PC-3 (cell line): ENCODE data around the gene TBC1D13. TPM values are rescaled to one million over a fixed set of nuclear protein-coding genes. Genes with fewer than 3 reads are reported as not detected.
"Not testable (repeated sequence)": the region's sequence is repeated elsewhere in the genome, so short reads cannot be mapped to it uniquely, and the experiment has no call there.

Experiments
- ATAC-seq: fragments of 200-7000 bp; cut with Tn5 transposase; 2 replicates; pipeline ENCODE4 v1.9.1; 2020; ENCODE audit warnings: mild to moderate bottlenecking, moderate library complexity
- BruUV-seq: library from RNA; stranded (reverse); fragments of 400-500 nt; replicated peaks from 2 replicates; lab custom pipeline; 2021; lab: Mats Ljungman, UMichigan
- CTCF ChIA-PET: fragments of 300-600 bp; sonication (Branson Sonifier 250); formaldehyde crosslinking; loops from one replicate; lab custom pipeline; 2022; ENCODE audit warnings: antibody characterized with exemption; lab: Charles Lee
- POLR2A ChIA-PET: fragments of 300-600 bp; sonication (Branson Sonifier 250); formaldehyde crosslinking; loops from one replicate; lab custom pipeline; 2022; ENCODE audit warnings: antibody characterized with exemption; ENCODE audit not compliant: unreplicated experiment; lab: Charles Lee
- DNase-seq: peaks from one replicate; pipeline ENCODE4 v3.0.0-alpha.2; 2015
- H2AFZ ChIP-seq: fragments of 300-600 bp; sonication (generic); 2 replicates; pipeline ENCODE4 v1.6.0; 2016; ENCODE audit warnings: antibody characterized with exemption, low read length
- H3F3A ChIP-seq: fragments of 300-600 bp; sonication (generic); one replicate; pipeline ENCODE4 v1.6.0; 2017; ENCODE audit warnings: antibody characterized with exemption, low read length, control low read depth, mild to moderate bottlenecking; ENCODE audit not compliant: unreplicated experiment
- H3K27ac ChIP-seq: fragments of 300-600 bp; sonication (generic); 2 replicates; pipeline ENCODE4 v1.5.1; 2016; ENCODE audit warnings: mild to moderate bottlenecking, low read length
- H3K27me3 ChIP-seq: fragments of 300-600 bp; sonication (generic); 2 replicates; pipeline ENCODE4 v1.6.1; 2016; ENCODE audit warnings: low read length, mixed read lengths
- H3K36me3 ChIP-seq: fragments of 300-600 bp; sonication (generic); 2 replicates; pipeline ENCODE4 v1.6.1; 2016; ENCODE audit warnings: low read depth, mixed run types, low read length, mixed read lengths
- H3K4me1 ChIP-seq: fragments of 300-600 bp; sonication (generic); 2 replicates; pipeline ENCODE4 v1.5.1; 2016; ENCODE audit warnings: low read length; ENCODE audit not compliant: insufficient read depth
- H3K4me2 ChIP-seq: fragments of 300-600 bp; sonication (generic); 2 replicates; pipeline ENCODE4 v1.6.0; 2016; ENCODE audit warnings: low read length
- H3K4me3 ChIP-seq: fragments of 300-600 bp; sonication (generic); 2 replicates; pipeline ENCODE4 v1.5.1; 2016; ENCODE audit warnings: mild to moderate bottlenecking, low read length, mixed read lengths
- H3K79me2 ChIP-seq: fragments of 300-600 bp; sonication (generic); 2 replicates; pipeline ENCODE4 v1.6.1; 2017; ENCODE audit warnings: low read length, mixed read lengths
- H3K9ac ChIP-seq: fragments of 300-600 bp; sonication (generic); 2 replicates; pipeline ENCODE4 v1.6.0; 2016; ENCODE audit warnings: mild to moderate bottlenecking, low read length
- H3K9me2 ChIP-seq: fragments of 300-600 bp; sonication (generic); replicated peaks from 2 replicates; pipeline ENCODE4 v1.6.1; 2016; ENCODE audit warnings: mixed run types, low read length, mixed read lengths
- H3K9me3 ChIP-seq: fragments of 300-600 bp; sonication (generic); 2 replicates; pipeline ENCODE4 v1.6.1; 2016; ENCODE audit warnings: low read length, mixed read lengths
- H4K20me1 ChIP-seq: fragments of 300-600 bp; sonication (generic); 2 replicates; pipeline ENCODE4 v1.6.1; 2016; ENCODE audit warnings: low read length, mixed read lengths
- CTCF ChIP-seq: fragments of 300-600 bp; sonication (generic); conservative IDR thresholded peaks from 2 replicates; pipeline ENCODE4 v1.5.1; 2017; ENCODE audit warnings: antibody characterized with exemption, low read depth, mild to moderate bottlenecking, low read length
- EZH2 ChIP-seq: fragments of 300-600 bp; sonication (generic); IDR thresholded peaks from one replicate; pipeline ENCODE4 v1.6.1; 2017; ENCODE audit warnings: antibody characterized with exemption, mild to moderate bottlenecking, low read length; ENCODE audit not compliant: unreplicated experiment
- EZH2phosphoT487 ChIP-seq: fragments of 300-600 bp; sonication (generic); IDR thresholded peaks from 2 replicates; pipeline ENCODE4 v1.6.1; 2018; ENCODE audit warnings: mild to moderate bottlenecking, antibody characterized with exemption, low read length, borderline replicate concordance
- intact Hi-C: fragments of 100-400 bp; cut with micrococcal nuclease; formaldehyde crosslinking; loops from 2 replicates; pipeline ENCODE4 v1.9.0; 2023
- total RNA-seq: library from RNA; depleted of rRNA; stranded (reverse); fragments of >200 nt; gene quantifications from 2 replicates; pipeline ENCODE4 v1.2.3, GENCODE V29; 2014

TBC1D13 gene
- total RNA-seq, 1 experiment from 2014 or later: 15.0 TPM

DNA sequence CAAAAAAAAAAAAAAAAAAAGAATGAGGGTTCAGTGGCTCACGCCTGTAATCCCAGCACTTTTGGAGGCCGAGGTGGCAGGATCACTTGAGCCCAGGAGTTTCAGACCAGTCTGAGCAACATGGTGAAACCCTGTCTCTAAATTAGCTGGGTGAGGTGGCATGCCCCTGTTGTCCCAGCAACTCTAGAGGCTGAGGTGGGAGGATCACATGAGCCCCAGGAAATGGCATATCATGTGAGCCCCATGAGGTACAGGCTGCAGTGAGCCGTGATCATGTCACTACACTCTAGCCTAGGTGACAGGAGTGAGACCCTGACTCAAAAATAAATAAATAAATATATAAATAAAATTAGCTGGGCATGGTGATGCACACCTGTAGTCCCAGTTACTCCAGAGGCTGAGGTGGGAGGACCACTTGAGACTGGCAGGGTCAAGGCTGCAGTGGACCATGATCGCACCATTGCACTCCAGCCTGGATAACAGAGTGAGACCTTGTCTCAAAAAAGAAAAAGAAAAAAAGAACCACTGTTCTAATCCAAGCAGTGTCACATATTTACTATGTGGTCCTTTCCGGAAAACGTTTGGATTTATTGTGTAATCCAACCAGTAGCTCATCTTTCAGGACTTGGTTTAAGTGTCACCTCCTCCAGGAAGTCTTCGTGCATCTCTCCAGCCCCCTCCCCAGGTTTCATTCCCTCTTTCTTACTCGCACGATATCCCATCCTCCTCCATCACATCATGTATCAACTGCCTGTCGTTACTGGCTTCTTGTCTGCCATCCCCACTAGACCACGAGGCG is 54.8 kb downstream of the TBC1D13 start:
- Histone ChIP-seq H4K20me1 (no peaks in the 10 kb centered on the region), H3K9ac (no peak overlapping the region), H3K4me1 (no peaks in the 10 kb centered on the region), H3K79me2 (no peaks in the 10 kb centered on the region), H2AFZ (no peak overlapping the region), H3K27ac (no peak overlapping the region), H3K9me3 (no peaks in the 10 kb centered on the region), H3K4me3 (no peak overlapping the region), H3K27me3 (no peaks in the 10 kb centered on the region), H3F3A (no peaks in the 10 kb centered on the region), H3K36me3 (no peaks in the 10 kb centered on the region), H3K4me2 (no peak overlapping the region), H3K9me2 (no peaks in the 10 kb centered on the region)
- TF ChIP-seq EZH2phosphoT487 (no peak), CTCF (no peak), EZH2 (no peak)
- intact Hi-C loops: no loop called here
- CTCF ChIA-PET: interaction anchor here (0.6 kb wide), 1 partner anchor 196 kb away, joined by 3 read pairs; no protein-coding TSS in a partner anchor
- no peak for ATAC-seq
- no TSS peak for BruUV-seq
- POLR2A ChIA-PET: no interaction called here
- no peak for DNase-seq

GRCh38 chr9:128843171-128843570 is 56.1 kb downstream of the TBC1D13 start:
- H3K4me3 ChIP-seq, H4K20me1 ChIP-seq, CTCF ChIA-PET, H3K4me1 ChIP-seq, H3K79me2 ChIP-seq, H3K9me3 ChIP-seq, H3K9ac ChIP-seq, H3K36me3 ChIP-seq, DNase-seq, H3K27me3 ChIP-seq, BruUV-seq, H2AFZ ChIP-seq, H3K4me2 ChIP-seq, H3F3A ChIP-seq, intact Hi-C loops, ATAC-seq, POLR2A ChIA-PET, H3K27ac ChIP-seq, H3K9me2 ChIP-seq: not testable (repeated sequence)

- no peak for DNase-seq
Measured at GRCh38 chr9:128845186-128845931, 58.3 kb downstream of the TBC1D13 start.

More at GRCh38 chr9:128845186-128845931, 58.3 kb downstream of the TBC1D13 start:
- Histone ChIP-seq H3K9me3 (no peaks in the 10 kb centered on the region), H3F3A (no peaks in the 10 kb centered on the region), H3K36me3 (no peaks in the 10 kb centered on the region), H3K9me2 (no peaks in the 10 kb centered on the region), H4K20me1 (no peaks in the 10 kb centered on the region), H3K27ac (0 out of 2 replicates have a peak overlapping the region, but pooled peaks have one; percentile 3), H3K27me3 (no peaks in the 10 kb centered on the region), H3K4me2 (no peak overlapping the region), H3K4me3 (no peak overlapping the region), H2AFZ (no peak overlapping the region), H3K79me2 (no peaks in the 10 kb centered on the region), H3K4me1 (no peaks in the 10 kb centered on the region), H3K9ac (no peak overlapping the region)
- ATAC-seq: no peak
- ChIA-PET POLR2A (no interaction called here), CTCF (interaction anchor here (0.5 kb wide), 1 partner anchor 10 kb away, joined by 3 read pairs; no protein-coding TSS in a partner anchor)
- TF ChIP-seq EZH2 (no peak), CTCF (no peak), EZH2phosphoT487 (no peak)
- BruUV-seq: no TSS peak
- intact Hi-C loops: no loop called here
